Superior temporal gyrus (tissue), 1 donor: ENCODE data around the gene NCAPH2.

ENCODE experiments used
- DNase-seq: peaks from one replicate; pipeline ENCODE4 v3.0.0-alpha.2; 2016; ENCODE audit errors: extremely low spot score

Gene NCAPH2

DNA sequence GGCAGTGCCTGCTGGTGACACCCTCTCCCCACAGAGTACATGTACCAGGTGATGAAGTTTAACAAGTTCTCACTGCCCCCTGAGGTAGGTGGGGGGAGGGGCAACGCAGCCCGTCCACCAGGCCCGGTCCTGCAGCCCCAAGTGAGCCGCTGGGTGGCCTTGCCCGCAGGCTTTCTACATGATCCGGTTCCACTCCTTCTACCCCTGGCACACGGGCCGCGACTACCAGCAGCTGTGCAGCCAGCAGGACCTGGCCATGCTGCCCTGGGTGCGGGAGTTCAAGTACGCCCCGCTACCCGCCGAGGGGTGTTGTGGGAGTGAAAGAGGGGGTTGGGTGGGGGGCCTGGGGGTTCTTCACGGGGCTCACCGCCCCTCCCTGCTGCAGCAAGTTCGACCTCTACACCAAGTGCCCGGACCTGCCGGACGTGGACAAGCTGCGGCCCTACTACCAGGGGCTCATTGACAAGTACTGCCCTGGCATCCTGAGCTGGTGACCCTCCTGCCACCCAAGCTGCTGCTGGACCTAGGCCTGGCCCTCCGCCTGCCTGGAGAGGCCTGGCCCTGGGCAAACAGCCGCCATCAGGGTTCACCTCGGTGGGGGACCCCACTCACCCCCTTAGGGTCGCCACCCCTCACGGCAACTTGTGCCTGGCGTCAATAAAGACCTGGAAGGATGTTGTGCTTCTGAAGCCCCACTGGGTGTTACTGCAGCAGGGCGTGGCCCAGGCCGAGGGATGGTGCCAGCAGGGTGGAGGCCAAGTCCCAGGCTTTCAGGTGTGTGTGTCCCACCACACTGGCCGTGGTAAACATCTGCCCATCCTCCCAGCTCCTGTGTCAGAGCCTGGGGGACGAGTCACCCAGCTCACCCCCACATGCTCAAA, 18.4 kb upstream of the NCAPH2 start:
- DNase-seq, result no peak

DNA sequence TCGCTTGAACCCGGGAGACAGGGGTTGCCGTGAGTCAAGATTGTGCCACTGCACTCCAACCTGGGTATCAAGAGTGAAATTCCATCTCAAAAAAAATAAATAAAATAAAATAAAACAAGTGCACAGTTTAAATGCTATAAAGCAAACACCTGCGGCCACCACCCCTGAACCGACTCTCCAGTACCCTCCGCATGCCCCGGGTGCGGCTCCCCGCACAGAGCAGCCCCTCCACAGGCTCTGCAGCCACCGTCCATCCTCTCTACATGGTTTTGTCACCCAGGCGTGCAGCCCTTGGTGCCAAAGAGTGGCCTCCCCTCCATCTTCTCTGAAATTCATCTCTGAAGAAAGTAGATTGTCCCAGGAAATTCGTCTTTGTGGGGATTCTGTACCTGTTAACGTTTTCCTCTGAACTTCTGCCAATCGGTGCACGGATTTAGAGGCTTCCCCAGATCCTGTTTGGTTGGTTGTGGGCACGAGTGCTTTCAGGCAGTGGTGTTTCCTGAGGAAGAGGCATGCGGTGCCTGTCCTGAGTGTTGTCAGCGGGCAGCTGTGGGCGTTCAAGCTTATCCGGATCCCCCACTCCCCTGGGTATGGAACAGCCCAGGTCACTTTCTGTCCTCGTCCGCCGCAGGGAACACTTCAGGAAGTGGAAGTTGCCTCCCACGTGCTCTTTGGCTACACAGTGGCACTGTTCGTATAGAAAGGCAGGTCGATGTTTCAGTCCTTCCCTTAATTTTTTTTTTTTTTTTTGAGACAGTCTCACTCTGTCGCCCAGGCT, 17.3 kb upstream of the NCAPH2 start:
- no peak for DNase-seq

DNA sequence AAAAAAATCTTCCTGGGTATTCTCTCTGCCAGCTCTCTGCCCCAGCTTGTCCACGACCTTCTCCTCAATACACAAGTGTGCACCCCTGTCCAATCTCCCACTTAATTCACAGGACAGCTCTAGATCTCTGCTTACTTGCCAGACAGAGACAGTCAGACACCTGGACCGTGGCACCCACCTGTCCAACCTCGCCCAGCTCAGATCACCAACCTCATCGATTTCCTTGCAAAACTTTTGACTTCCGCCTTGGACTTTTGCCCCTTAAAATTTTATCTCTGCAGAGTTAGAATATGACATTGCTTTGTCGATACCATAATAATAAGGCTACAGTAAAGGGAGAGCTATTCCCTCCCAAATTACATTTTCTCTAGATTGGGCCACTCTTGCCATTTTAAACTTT, 10.9 kb upstream of the NCAPH2 start:
- DNase-seq, result no peak

DNA sequence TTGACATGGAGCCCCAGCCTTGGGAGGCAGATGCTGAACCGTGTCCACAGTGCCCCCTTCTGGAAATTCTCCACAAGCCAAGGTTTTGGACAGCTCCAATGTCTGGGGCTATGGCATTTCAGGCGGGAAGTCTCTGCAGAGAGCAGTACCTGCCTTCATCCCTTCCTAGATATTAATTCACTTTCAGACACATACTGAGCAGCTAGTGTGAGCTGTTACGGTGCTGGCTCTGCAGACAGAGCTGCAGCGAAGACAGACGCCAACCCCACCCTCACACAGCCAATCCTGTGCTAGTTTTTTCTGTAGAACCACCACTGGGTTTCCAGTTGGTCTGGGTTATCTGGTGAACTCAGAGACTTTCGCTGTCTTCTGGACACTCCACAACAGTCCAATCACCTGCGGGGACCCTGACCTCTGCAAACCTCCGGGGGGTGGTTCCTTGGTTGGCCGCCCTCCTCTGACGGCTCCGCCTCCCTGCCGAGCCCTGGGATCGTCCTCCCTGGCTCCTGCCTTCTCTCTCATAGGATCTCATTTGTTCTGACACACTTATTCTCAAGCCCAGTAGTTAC, 9.6 kb upstream of the NCAPH2 start:
- DNase-seq, result peak; percentile 81

DNA sequence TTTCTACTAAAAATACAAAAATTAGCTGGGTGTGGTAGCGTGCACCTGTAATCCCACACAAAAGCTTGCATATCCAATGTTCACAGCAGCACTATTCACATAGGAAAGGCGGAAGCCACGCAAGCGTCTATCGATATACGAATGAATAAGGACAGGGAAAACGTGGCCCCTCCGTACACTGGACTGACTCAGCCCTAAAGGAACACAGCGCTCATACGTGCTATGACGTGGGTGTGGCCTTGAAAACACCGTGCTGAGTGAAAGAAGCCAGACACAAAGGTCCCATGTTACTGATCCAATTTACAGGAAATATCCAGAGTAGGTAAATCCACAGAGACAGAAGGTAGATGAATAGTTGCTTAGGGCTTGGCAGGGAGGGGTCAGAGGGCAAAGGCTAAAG, 7.6 kb upstream of the NCAPH2 start:
- no peak for DNase-seq

DNA sequence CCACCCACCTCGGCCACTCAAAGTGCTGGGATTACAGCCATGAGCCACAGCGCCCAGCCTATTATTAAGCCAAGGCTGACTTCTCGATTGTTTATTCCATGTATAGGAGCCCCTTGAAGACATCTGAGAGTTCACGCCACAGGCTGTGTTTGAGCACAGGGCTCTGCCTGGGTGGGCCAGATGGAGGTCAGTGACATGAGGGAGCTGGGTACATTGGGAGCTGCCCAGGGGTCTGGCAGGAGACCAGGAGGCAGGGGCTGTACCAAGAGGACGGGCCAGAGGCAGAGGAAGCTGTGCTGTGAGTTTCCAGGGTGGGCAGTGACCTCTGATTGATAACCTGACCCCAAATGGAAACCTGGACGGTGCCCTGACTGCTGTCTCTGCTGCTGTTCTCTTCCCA, 5.9 kb upstream of the NCAPH2 start:
- DNase-seq, result no peak

DNA sequence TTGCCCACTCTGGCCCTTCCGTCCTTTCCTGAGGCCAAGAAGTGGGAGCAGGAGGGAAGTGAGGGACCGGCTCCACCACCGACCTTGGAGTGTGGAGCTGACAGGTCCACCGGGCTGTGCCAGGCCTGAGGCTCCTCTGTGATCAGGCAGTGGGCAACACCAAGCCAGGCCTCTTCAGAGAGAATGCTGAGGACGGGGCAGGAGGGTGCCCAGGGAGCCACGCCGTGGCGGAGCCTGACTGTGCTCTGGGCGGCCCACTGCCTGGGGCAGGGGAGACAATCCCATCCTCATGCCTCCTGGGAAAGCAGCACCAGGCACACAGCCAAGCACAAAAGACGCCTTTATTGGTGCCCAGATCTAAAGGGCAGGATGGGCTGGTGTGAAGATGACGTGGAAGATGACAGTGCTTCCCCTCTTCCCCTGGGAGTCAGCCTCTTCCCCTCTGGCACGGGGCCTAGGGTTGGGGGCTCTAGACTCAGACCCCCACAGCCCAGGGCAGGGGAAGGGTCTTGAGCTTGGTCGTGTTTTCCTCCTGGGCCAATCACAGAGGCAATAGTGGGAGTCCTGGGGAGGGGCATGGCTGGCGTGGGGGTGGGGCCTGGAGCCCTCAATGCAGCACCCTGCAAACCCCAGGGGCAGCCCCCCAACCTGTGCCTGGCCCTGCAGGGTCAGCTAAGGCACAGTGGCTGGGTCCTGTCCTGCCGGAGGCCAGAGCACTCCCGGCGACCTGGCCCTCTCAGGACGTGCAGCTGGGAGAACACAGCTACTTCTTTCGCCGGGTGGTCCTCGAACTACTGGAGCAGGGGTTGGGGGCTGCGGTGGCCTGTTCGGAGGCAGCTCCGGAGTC, 5.2 kb upstream of the NCAPH2 start:
- no peak for DNase-seq

DNA sequence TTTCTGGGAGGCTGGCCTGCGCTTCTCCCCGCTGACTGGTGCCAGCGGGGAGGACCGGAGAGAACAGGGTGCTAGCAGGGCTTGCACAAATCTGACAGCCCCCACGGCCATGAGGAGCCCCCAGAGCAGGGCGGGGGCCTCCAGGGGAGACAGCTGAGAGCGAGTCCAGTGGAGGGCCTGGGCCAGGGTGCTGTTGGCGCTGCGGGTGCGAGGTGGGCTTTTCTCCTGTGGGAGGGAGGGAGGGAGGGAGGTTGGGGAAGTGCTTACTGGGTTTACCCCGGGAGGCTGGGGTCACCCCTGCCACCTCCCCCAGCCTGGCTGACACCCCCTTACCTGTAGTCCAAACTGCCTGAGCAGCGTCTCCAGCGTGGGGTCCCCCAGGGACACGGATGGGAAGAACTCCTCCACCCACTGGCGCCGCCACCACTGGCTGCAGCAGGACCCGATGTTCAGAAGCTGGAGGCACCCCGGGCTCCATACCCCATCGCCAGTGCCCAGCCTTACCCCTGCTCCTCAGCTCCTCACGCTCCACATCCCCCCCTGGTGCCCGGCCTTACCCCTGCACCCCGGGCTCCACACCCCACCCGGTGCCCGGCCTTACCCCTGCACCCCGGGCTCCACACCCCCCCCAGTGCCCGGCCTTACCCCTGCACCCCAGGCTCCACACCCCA, 4.4 kb upstream of the NCAPH2 start:
- DNase-seq, result no peak

DNA sequence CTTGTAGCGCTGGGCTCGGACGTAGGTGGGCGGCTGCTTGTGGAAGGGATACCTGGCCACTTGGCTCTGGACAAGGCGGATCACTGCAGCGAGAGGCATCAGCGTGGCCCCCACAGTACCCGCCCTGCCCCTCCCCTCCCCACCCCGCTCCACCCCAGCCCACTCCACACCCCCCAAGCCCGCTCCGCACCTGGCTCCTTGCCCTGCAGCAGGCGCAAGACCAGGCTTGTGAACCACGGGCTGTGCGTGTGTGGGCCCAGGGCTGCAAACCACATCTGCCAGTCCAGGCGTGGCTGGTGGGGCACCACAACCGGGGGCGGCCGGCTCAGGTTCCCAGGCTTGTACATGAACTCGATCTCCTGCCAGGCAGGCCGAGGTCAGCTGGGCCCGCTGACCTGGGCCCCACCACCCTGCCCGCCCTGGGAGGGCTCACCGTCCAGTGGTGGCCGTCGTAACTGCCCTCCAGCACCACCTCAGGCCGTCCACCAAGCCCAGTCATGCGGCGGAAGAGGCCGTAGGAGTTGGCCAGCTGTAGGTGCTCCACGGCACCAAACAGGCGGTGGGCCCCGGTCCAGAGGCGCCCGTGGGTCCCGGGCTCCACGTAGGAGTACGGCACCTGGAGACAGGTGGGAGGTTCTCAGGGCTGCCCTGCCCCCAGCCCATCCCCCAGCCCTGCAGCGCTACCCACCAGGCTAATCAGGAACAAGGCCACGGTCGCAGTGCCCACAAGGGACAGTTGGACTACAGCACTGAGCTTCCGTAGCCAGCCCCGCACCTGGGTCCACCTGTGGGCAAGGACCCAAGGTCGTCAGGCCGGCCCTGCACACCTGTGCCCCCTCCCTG, 3.4 kb upstream of the NCAPH2 start:
- no peak for DNase-seq

DNA sequence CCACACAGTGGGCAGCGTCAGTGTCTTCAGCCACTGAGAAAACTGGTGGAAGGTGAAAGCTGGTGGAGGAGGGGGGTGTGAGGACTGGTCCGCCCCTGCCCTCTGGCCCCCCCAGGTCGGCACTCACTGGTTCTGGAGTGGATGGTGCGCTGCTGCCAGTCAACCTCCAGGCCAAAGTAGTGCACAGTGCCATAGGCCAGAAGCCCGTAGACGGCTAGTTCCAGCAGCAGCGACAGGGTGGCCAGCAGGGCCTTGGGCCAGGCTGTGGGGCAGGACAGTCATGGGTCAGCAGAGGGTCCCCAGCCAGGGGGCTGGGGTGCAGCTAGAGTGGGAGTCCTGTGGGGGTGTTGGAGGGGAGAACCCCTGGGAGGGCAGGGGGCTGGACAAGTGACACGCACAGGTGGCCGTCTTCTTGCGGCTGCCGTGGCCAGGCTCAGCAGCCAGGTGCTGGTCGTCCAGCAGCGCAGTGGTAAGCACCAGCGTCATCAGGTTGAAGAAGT, 2.7 kb upstream of the NCAPH2 start:
- DNase-seq, result no peak

DNA sequence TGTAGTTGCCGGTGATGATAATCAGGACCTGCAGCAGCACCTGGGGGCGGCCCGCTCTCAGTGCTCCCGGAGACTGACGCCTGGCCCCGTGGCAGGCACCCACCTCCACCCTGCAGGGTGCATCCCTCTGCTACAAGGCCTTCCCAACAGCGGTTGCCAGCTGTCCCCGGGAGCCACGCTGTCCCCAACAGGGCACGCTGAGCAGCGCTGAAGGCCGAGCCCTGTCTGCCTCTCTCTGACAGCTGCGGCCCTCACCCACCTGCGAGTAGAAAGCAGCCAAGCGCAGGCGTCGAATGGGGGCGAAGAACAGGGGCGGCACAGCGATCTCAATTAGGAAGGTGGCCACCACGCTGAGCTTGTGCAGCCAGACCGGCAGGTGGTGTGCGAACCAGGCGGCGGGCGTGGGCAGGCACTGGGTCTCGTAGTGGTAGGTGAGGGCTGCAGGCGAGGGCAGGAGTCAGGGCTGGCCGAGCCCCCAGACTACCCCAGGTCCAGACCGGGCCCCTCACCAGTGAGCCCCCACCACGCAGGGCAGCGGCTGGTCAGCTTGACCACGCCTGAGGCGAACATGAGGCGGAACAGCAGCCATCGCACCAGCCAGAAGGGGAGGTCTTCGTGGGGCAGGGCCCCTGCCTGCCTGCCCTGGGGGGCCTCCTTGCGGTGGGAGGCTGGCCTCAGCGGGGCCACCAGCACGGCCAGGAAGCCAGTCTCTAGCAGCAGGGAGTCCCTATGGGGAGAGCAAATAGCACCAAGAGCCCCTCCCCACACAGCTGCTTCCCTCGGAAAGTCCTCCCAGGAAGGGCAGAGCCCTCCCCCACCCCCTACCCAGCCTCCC, 2.0 kb upstream of the NCAPH2 start:
- no peak for DNase-seq

DNA sequence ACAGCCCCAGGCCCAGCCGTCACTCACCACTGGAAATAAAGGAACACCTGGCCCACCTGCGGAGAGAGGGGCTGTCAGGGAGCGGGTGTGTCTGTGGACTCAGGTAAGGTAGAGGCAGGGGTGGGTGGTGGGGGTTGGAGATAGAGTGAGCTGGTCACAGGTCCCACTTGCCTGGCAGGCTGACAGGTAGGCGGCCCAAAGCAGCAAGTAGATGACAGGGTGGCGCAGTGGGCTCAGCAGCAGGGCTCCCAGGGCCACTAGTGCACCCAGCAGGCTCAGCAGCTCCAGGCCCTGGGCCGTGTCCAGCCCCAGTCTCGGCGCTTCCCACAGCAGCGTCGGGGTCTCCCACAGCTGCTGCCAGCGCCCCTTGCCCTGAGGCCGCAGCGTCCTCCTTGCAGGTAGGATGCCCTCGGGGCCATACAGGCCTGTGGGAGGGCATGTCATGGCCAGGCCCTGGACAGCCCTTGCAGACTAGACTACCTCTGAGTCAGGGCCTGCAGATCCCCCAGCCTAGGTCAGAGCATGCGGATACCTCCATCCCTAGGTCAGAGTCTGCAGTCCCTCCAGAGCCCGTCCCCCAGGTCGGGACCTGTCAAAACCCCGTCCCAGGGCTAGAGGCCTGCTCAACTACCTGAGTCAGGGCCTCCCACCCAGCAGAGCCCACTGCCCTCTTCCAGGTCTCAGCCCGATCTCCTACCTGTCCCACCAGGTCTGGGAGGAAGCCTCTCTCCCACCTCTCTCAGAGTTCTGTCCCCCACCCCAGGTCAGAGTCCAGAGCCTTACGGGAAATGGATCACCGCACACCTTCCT, 1.2 kb upstream of the NCAPH2 start:
- DNase-seq, result no peak

DNA sequence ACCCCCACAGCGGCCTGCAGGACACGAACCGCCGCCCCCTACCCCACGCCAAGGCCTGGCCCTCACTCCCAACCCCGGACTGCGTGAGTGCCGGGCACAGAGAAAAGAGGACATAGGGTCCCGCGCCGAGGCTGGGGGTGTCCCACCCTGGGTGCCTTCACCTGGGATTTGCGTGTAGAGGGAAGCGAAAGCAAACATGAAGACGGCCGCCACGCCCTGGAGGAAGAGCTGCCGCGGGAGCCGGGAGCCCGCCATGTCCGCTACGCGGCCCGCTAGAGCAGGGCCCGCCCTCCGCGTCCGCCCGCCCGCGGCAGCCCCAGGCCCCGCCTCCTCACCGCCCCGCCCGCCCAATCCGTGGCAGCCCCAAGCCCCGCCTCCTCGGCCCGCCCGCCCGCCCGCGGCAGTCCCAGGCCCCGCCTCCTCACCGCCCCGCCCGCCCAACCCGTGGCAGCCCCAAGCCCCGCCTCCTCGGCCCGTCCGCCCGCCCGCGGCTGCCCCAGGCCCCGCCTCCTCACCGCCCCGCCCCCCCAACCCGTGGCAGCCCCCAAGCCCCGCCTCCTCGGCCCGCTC, 518 bp upstream of the NCAPH2 start, which contains the start of gene LMF2:
TSS of gene LMF2 (minus strand) at position 282 of the 570 bp plus-strand sequence. CDS start at position 255, 27 bp downstream.
- DNase-seq, result peak; percentile 65

DNA sequence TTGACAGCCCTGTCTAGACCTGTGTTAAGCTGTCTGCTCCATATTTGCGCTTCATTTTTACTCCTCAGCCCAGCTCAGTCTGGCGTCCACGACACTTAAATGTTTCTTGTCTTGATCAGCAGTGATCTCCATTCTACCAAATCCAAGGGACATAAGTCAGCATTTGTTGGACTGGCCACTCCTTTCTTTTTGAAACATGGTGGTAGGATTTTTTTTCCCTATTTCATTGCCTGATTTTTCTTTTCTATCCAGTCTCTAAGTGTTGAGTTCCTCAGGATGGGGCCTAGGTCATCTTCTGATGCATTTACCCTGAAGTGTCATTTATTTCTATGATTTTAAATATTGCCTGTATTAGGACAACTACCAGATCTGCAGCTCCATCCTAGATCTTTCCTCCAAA, 873 bp downstream of the NCAPH2 start:
- no peak for DNase-seq

DNA sequence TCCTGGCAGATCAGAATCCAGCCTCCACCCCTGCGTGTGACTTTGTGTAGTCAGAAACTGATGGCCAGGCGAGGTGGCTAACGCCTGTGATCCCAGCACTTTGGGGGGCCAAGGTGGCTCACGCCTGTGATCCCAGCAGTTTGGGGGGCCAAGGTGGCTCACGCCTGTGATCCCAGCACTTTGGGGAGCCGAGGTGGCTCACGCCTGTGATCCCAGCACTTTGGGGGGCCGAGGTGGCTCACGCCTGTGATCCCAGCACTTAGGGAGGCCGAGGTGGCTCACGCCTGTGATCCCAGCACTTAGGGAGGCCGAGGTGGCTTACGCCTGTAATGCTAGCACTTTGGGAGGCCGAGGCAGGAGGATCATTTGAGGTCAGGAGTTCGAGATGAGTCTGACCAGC, 5.2 kb downstream of the NCAPH2 start:
- no peak for DNase-seq

DNA sequence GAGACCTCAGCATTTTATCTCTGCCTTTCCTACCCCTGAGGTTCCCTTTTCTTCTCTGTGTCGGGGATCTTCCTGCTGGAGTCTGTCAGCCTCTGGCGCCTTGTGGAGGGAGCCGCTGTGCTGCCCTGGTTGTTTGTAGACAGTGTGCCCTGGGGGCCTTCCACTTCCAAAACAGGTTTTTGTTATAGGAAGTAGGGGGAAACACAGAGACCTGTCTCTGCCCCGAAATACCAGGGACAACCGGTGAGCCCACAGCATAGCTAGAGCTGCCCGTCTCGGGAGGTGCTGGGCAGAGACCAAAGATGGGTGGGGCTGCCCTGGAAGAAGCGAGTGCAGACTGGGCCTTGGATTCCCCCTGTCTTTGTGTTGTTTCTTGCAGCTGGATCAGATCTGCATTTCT, 8.0 kb downstream of the NCAPH2 start:
- no peak for DNase-seq

DNA sequence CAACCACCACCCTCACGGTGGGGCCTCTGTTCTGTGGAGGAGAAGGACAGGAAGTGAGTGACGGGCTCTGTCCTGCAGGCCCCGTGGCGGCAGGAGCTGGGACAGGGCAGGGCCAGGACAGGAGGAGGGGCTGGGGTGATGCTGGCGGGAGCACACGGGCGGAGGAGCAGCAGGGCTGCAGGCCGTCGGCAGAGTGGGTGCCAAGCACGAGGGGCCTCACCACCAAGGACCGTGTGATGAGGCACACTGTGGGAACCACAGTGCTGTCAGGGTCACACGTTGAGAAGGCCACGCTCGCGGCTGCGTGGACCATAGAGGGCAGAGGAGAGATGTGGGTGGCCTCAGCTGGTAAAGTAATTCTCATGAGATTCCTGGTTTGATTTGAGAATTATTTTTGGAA, 8.9 kb downstream of the NCAPH2 start:
- DNase-seq, result no peak
